ENCODE results near the gene PADI1.

The PADI1 gene

GRCh38 chr1:17188889-17189631 lies 15.9 kb upstream of the PADI1 start:
- ATAC-seq (no peak), DNase-seq (no peak)
- H3K36me3 Mint-ChIP-seq (ENCODE audit: low read depth), result peaks cover 3% of the 10 kb centered on the region
- peaks cover 9% of the 10 kb centered on the region for H3K9me3 Mint-ChIP-seq
- peaks cover 2% of the 10 kb centered on the region for H3K27me3 Mint-ChIP-seq
- peaks cover 13% of the 10 kb centered on the region for H3K4me1 Mint-ChIP-seq
- H3K27ac Mint-ChIP-seq, result no peak overlapping the region
- H3K4me3 Mint-ChIP-seq, result no peak overlapping the region

- Mint-ChIP-seq H3K36me3 (ENCODE audit: low read depth) (peaks cover 3% of the 10 kb centered on the region), H3K27ac (no peak overlapping the region), H3K9me3 (peaks cover 9% of the 10 kb centered on the region), H3K27me3 (peaks cover 5% of the 10 kb centered on the region), H3K4me3 (no peak overlapping the region), H3K4me1 (peaks cover 13% of the 10 kb centered on the region)
- ATAC-seq (no peak), DNase-seq (no peak)
Observed at GRCh38 chr1:17189632-17189990, 15.3 kb upstream of the PADI1 start.

GRCh38 chr1:17190010-17190995 lies 14.6 kb upstream of the PADI1 start:
- ATAC-seq (no peak), DNase-seq (no peak)
- H3K36me3 Mint-ChIP-seq (ENCODE audit: low read depth), result peaks cover 3% of the 10 kb centered on the region
- H3K4me1 Mint-ChIP-seq, result peaks cover 13% of the 10 kb centered on the region
- H3K9me3 Mint-ChIP-seq, result peaks cover 9% of the 10 kb centered on the region
- no peak overlapping the region for H3K27ac Mint-ChIP-seq
- H3K4me3 Mint-ChIP-seq, result no peak overlapping the region
- peaks cover 5% of the 10 kb centered on the region for H3K27me3 Mint-ChIP-seq

- no peak overlapping the region for H3K27ac Mint-ChIP-seq
Observed at GRCh38 chr1:17191990-17192242, 13.0 kb upstream of the PADI1 start.

GRCh38 chr1:17192394-17193221 lies 12.3 kb upstream of the PADI1 start:
- no peaks in the 10 kb centered on the region for H3K4me1 Mint-ChIP-seq
- peaks cover 9% of the 10 kb centered on the region for H3K27me3 Mint-ChIP-seq
- H3K27ac Mint-ChIP-seq, result no peak overlapping the region
- no peak for ATAC-seq
- no peak for DNase-seq
- peaks cover 3% of the 10 kb centered on the region for H3K36me3 Mint-ChIP-seq (ENCODE audit: low read depth)
- no peak overlapping the region for H3K4me3 Mint-ChIP-seq
- peaks cover 9% of the 10 kb centered on the region for H3K9me3 Mint-ChIP-seq

More at GRCh38 chr1:17191990-17192242, 13.0 kb upstream of the PADI1 start:
- peaks cover 3% of the 10 kb centered on the region for H3K36me3 Mint-ChIP-seq (ENCODE audit: low read depth)
- peaks cover 2% of the 10 kb centered on the region for H3K4me1 Mint-ChIP-seq
- DNase-seq, result no peak
- ATAC-seq, result no peak
- H3K27me3 Mint-ChIP-seq, result peaks cover 6% of the 10 kb centered on the region
- peaks cover 9% of the 10 kb centered on the region for H3K9me3 Mint-ChIP-seq
- H3K4me3 Mint-ChIP-seq, result no peak overlapping the region

GRCh38 chr1:17193222-17194132 lies 11.5 kb upstream of the PADI1 start:
- ATAC-seq (no peak), DNase-seq (no peak)
- Mint-ChIP-seq H3K27ac (no peak overlapping the region), H3K4me1 (peaks cover 3% of the 10 kb centered on the region), H3K4me3 (no peak overlapping the region), H3K9me3 (peaks cover 4% of the 10 kb centered on the region), H3K36me3 (ENCODE audit: low read depth) (no peaks in the 10 kb centered on the region), H3K27me3 (peaks cover 12% of the 10 kb centered on the region)

- no peak overlapping the region for H3K27ac Mint-ChIP-seq
- H3K36me3 Mint-ChIP-seq (ENCODE audit: low read depth), result no peaks in the 10 kb centered on the region
- H3K4me1 Mint-ChIP-seq, result peaks cover 4% of the 10 kb centered on the region
- DNase-seq (no peak), ATAC-seq (no peak)
- no peaks in the 10 kb centered on the region for H3K9me3 Mint-ChIP-seq
- no peak overlapping the region for H3K4me3 Mint-ChIP-seq
- H3K27me3 Mint-ChIP-seq, result peaks cover 12% of the 10 kb centered on the region
Observed at GRCh38 chr1:17194133-17194475, 10.8 kb upstream of the PADI1 start.

- H3K27me3 Mint-ChIP-seq, result peaks cover 12% of the 10 kb centered on the region
- ATAC-seq, result no peak
- H3K4me1 Mint-ChIP-seq, result peaks cover 11% of the 10 kb centered on the region
- no peak overlapping the region for H3K4me3 Mint-ChIP-seq
- no peak for DNase-seq
- no peaks in the 10 kb centered on the region for H3K9me3 Mint-ChIP-seq
- H3K27ac Mint-ChIP-seq, result no peak overlapping the region
- H3K36me3 Mint-ChIP-seq (ENCODE audit: low read depth), result no peaks in the 10 kb centered on the region
Observed at GRCh38 chr1:17194615-17195528, 10.1 kb upstream of the PADI1 start.

GRCh38 chr1:17195731-17196130 lies 9.2 kb upstream of the PADI1 start:
- DNase-seq (no peak), ATAC-seq (no peak)
- H3K4me3 Mint-ChIP-seq, result no peak overlapping the region
- H3K27ac Mint-ChIP-seq, result no peak overlapping the region
- H3K4me1 Mint-ChIP-seq, result peaks cover 18% of the 10 kb centered on the region
- H3K36me3 Mint-ChIP-seq (ENCODE audit: low read depth), result no peaks in the 10 kb centered on the region
- H3K27me3 Mint-ChIP-seq, result peaks cover 15% of the 10 kb centered on the region
- no peaks in the 10 kb centered on the region for H3K9me3 Mint-ChIP-seq

- Mint-ChIP-seq H3K36me3 (ENCODE audit: low read depth) (no peaks in the 10 kb centered on the region), H3K27ac (no peak overlapping the region), H3K4me1 (peaks cover 27% of the 10 kb centered on the region), H3K27me3 (peaks cover 16% of the 10 kb centered on the region), H3K9me3 (no peaks in the 10 kb centered on the region), H3K4me3 (no peak overlapping the region)
- DNase-seq (no peak), ATAC-seq (no peak)
Observed at GRCh38 chr1:17196496-17197185, 8.3 kb upstream of the PADI1 start.

- DNase-seq (no peak), ATAC-seq (no peak)
- Mint-ChIP-seq H3K27ac (no peak overlapping the region), H3K4me3 (no peak overlapping the region), H3K9me3 (no peaks in the 10 kb centered on the region), H3K36me3 (ENCODE audit: low read depth) (no peaks in the 10 kb centered on the region), H3K27me3 (peaks cover 16% of the 10 kb centered on the region), H3K4me1 (peaks cover 35% of the 10 kb centered on the region)
Observed at GRCh38 chr1:17197696-17198095, 7.2 kb upstream of the PADI1 start.

GRCh38 chr1:17198476-17199258 lies 6.3 kb upstream of the PADI1 start:
- Mint-ChIP-seq H3K27ac (no peak overlapping the region), H3K36me3 (ENCODE audit: low read depth) (no peaks in the 10 kb centered on the region), H3K4me3 (no peak overlapping the region), H3K9me3 (no peaks in the 10 kb centered on the region), H3K27me3 (peaks cover 24% of the 10 kb centered on the region), H3K4me1 (peaks cover 39% of the 10 kb centered on the region)
- no peak for DNase-seq
- no peak for ATAC-seq

All from activated naive CD8-positive, alpha-beta T cell treated with anti-CD3 and anti-CD28 coated beads, Interleukin-2, amount 50 U/mL, for 24 hours (primary cell).